Measurements from ENCODE around the gene RACK1. TPM values are rescaled to one million over a fixed set of nuclear protein-coding genes. Genes with fewer than 3 reads are reported as not detected.

The RACK1 gene
- total and polyA plus RNA-seq, 2 of the 13 experiments (the other 11 are each of a cell fraction or from before 2014, with no cell fraction given) = 2,514 to 6,141 TPM

DNA sequence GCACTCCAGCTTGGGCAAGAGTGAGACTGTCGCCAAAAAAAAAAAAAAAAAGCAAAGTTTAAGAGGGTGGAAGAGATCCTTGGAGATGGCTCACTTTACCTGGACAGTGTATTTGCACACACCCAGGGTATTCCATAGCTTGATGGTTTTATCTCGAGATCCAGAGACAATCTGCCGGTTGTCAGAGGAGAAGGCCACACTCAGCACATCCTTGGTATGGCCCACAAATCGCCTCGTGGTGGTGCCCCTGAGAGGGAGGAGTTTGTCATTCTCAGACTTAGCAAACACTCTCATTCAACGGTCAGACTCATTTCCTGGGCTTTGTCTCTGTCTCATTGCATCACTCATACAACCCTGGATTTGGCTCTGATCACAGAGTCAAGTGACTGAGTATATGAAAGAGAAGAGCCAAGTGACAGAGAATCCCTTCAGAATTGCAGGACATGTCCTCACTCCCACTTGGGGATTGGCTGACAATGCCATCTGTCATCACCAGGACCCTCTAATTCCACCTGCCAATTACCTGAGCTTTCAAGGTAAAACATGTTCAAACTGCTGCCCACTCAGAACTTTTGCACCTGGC is 2.2 kb downstream of the RACK1 start (continued):
- TF ChIP-seq, protein P1, sequence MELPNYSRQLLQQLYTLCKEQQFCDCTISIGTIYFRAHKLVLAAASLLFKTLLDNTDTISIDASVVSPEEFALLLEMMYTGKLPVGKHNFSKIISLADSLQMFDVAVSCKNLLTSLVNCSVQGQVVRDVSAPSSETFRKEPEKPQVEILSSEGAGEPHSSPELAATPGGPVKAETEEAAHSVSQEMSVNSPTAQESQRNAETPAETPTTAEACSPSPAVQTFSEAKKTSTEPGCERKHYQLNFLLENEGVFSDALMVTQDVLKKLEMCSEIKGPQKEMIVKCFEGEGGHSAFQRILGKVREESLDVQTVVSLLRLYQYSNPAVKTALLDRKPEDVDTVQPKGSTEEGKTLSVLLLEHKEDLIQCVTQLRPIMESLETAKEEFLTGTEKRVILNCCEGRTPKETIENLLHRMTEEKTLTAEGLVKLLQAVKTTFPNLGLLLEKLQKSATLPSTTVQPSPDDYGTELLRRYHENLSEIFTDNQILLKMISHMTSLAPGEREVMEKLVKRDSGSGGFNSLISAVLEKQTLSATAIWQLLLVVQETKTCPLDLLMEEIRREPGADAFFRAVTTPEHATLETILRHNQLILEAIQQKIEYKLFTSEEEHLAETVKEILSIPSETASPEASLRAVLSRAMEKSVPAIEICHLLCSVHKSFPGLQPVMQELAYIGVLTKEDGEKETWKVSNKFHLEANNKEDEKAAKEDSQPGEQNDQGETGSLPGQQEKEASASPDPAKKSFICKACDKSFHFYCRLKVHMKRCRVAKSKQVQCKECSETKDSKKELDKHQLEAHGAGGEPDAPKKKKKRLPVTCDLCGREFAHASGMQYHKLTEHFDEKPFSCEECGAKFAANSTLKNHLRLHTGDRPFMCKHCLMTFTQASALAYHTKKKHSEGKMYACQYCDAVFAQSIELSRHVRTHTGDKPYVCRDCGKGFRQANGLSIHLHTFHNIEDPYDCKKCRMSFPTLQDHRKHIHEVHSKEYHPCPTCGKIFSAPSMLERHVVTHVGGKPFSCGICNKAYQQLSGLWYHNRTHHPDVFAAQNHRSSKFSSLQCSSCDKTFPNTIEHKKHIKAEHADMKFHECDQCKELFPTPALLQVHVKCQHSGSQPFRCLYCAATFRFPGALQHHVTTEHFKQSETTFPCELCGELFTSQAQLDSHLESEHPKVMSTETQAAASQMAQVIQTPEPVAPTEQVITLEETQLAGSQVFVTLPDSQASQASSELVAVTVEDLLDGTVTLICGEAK (IDR thresholded peaks at IDR 0.05) = no peak
- TF ChIP-seq, protein P1 (CRISPR knock-in tag; IDR thresholded peaks at IDR 0.05) = no peak
- TF ChIP-seq, protein P2, sequence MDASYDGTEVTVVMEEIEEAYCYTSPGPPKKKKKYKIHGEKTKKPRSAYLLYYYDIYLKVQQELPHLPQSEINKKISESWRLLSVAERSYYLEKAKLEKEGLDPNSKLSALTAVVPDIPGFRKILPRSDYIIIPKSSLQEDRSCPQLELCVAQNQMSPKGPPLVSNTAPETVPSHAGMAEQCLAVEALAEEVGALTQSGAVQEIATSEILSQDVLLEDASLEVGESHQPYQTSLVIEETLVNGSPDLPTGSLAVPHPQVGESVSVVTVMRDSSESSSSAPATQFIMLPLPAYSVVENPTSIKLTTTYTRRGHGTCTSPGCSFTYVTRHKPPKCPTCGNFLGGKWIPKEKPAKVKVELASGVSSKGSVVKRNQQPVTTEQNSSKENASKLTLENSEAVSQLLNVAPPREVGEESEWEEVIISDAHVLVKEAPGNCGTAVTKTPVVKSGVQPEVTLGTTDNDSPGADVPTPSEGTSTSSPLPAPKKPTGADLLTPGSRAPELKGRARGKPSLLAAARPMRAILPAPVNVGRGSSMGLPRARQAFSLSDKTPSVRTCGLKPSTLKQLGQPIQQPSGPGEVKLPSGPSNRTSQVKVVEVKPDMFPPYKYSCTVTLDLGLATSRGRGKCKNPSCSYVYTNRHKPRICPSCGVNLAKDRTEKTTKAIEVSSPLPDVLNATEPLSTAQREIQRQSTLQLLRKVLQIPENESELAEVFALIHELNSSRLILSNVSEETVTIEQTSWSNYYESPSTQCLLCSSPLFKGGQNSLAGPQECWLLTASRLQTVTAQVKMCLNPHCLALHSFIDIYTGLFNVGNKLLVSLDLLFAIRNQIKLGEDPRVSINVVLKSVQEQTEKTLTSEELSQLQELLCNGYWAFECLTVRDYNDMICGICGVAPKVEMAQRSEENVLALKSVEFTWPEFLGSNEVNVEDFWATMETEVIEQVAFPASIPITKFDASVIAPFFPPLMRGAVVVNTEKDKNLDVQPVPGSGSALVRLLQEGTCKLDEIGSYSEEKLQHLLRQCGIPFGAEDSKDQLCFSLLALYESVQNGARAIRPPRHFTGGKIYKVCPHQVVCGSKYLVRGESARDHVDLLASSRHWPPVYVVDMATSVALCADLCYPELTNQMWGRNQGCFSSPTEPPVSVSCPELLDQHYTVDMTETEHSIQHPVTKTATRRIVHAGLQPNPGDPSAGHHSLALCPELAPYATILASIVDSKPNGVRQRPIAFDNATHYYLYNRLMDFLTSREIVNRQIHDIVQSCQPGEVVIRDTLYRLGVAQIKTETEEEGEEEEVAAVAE (CRISPR knock-in tag; IDR thresholded peaks at IDR 0.05; ENCODE audit: borderline replicate concordance) = no peak
- TF ChIP-seq, protein P3, sequence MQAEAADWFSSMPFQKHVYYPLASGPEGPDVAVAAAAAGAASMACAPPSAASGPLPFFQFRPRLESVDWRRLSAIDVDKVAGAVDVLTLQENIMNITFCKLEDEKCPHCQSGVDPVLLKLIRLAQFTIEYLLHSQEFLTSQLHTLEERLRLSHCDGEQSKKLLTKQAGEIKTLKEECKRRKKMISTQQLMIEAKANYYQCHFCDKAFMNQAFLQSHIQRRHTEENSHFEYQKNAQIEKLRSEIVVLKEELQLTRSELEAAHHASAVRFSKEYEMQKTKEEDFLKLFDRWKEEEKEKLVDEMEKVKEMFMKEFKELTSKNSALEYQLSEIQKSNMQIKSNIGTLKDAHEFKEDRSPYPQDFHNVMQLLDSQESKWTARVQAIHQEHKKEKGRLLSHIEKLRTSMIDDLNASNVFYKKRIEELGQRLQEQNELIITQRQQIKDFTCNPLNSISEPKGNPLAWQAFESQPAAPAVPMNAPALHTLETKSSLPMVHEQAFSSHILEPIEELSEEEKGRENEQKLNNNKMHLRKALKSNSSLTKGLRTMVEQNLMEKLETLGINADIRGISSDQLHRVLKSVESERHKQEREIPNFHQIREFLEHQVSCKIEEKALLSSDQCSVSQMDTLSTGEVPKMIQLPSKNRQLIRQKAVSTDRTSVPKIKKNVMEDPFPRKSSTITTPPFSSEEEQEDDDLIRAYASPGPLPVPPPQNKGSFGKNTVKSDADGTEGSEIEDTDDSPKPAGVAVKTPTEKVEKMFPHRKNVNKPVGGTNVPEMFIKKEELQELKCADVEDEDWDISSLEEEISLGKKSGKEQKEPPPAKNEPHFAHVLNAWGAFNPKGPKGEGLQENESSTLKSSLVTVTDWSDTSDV (CRISPR knock-in tag; IDR thresholded peaks at IDR 0.05) = no peak
- TF ChIP-seq ZNF678 (CRISPR knock-in tag; IDR thresholded peaks at IDR 0.05) (no peak), HHEX (CRISPR knock-in tag; IDR thresholded peaks at IDR 0.05) (no peak), AKAP8 (CRISPR knock-in tag; IDR thresholded peaks at IDR 0.05) (no peak), ZNF501 (CRISPR knock-in tag; IDR thresholded peaks at IDR 0.05) (no peak), FOXM1 (CRISPR knock-in tag; IDR thresholded peaks at IDR 0.05) (no peak), PRMT3 (CRISPR knock-in tag; IDR thresholded peaks at IDR 0.05; ENCODE audit: borderline replicate concordance, low read depth) (no peak), ZNF224 (CRISPR knock-in tag; IDR thresholded peaks at IDR 0.05) (no peak), ZNF225 (CRISPR knock-in tag; IDR thresholded peaks at IDR 0.05) (no peak), ZNF589 (CRISPR knock-in tag; conservative IDR thresholded peaks at IDR 0.05) (no peak), ZNF567 (CRISPR knock-in tag; IDR thresholded peaks at IDR 0.05; ENCODE audit: borderline replicate concordance) (no peak)

All from HepG2 (cell line).